Fibroblast of skin of back (primary cell): Measurements from ENCODE around the gene PPP1R14B.

ENCODE experiments used
- DNase-seq: peaks from one replicate; pipeline ENCODE4 v3.0.0-alpha.2; 2013

PPP1R14B gene

DNA sequence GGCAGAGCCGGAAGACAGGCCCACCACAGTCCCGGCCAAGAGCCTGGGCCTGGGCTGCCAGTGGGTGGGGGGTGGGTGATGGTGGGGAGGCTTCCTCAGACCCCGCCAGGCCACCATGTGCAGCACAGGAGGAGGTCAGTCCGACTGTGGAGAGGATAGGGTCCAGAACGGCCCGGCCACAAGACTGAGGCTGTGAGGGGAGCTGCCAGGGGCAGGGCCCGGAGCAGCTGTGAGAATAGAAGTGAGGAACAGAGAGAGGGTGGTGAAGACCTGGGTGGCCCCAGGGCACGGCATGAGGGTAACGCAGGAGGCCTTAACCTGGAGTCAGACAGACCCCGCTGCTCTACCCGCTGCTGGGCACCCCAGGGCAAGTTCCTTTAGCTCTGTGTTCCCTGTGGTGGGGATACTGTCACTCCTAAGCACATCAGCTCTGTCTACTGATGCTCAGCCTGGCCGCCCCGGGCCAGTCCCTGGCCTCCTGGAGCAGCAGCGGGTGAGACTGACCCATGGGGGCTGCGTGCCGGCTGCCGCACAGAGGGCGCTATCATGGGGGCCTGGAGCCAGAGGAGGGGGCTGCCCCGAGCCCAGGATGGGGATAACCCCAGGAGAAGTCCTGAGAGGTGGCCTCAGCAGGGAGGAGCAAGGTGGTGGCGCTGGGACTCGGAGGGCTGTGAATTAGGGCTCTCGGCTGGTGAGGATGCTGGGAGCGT is 38.5 kb downstream of the PPP1R14B start:
- no peak for DNase-seq

GRCh38 chr11:64207256-64208085 is 39.3 kb downstream of the PPP1R14B start:
- DNase-seq, result peak; percentile 85

- DNase-seq, result no peak
Observed at GRCh38 chr11:64206457-64207255, 40.1 kb downstream of the PPP1R14B start, which contains the start of gene FERMT3. TSS of gene FERMT3 (plus strand) at chr11:64206721. CDS start at chr11:64207365, 644 bp downstream.

DNA sequence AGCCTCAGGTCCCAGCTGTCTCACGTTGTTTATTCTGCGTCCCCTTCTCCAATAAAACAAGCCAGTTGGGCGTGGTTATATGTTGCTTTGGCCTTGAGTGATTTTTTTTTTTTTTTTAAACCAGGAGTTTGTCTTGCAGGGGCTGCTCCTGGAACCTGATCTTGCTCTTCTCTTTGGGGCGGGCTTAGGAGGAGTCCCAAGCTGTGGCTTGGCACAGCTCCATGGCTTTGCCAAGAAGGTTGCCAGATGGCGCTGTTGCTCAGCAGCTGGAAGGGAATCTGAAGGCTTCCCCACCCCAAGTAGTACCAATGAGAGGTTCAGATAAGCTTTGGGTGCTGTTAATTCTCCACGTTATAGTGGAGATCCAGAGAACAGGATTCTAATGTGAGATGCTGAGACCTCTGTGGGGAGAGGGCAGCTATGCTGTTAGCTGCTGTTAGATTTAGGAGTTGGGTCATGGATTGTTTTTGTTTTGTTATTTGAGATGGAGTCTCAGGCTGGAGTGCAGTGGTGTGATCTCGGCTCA is 42.2 kb downstream of the PPP1R14B start:
- DNase-seq, result peak; percentile 91

GRCh38 chr11:64204080-64204440 is 42.7 kb downstream of the PPP1R14B start:
- DNase-seq, result no peak

- DNase-seq, result no peak
Observed at GRCh38 chr11:64203421-64204079, 43.2 kb downstream of the PPP1R14B start.

DNA sequence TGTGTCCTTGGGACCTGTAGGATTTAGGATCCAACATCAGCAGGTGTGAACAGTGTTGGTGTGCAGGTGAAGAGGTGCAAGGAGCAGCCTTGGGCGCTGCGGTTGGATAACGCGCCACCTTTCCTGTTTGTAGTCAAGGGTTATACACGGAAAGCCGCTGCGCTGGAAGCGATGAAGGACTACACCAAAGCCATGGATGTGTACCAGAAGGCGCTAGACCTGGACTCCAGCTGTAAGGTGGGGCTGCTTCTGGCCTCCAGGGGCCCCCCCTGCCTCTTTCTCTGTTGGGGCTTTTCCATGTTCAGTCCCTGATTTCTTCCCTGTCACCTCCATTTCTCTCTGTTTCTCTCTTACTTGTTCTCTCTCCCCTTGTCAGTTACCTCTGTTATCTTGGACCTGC is 43.8 kb downstream of the PPP1R14B start:
- no peak for DNase-seq

DNA sequence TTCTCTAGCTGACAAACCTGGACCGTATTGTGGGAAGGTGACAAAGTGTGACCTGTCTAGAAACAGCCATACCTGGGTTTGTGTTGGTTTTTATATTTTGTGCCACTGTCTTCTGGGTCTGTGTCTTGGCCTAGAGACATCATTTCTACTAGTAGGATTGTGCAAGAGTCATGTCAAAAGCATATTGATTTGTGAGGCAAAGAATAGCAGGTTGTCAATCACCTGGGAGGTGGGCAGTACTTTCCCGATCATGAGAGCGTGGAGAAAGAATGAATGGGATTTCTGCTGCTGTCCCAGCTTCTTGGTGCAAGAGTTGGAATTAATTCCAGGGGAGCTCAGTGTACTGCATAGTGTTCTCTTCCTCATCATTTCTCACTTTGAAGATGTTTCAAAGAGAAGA is 45.2 kb downstream of the PPP1R14B start:
- DNase-seq, result no peak

DNA sequence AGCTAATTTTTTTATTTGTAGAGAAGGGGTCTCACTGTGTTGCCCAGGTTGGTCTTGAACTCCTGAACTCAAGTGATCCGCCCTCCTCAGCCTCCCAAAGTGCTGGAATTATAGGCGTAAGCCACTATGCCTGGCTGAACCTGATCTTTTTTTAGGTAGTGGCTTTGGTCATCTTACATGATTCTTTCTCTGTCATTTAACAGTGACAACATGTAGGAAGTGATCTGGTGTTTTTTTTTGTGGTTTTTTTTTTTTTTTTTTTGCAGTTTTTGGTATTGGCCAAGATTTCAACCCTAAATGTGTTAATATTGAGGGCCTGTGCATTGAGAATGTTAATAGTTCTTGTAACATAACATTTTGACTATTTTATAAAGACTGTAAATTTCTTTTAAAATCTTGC is 48.2 kb downstream of the PPP1R14B start:
- no peak for DNase-seq

DNA sequence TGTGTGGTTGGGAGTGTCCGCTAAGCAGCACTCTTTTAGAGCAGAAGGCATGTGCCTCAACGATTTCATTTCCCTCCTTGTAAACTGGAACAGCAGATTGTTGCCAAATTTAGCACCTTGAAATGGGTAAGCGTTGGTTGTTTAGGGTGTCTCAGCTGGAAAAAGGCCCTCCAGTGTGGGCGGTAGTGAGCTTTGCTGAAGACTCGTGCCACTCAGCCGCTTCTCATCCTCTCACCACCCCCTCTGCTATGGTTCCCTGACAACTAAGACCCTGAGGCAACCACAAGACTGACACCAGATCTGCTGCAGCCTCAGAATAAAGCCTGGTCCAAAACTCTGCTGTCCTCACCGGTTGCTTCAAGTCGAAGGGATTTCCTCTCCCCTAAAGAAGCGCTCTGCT is 50.1 kb downstream of the PPP1R14B start:
- no peak for DNase-seq
